T-helper 2 cell treated with Interferon-gamma antibody and Interleukin-4, amounts not matched to agents 5 μg/mL and 100 μg/mL, for 36 hours (primary cell): ENCODE results near the gene SGMS2.

ENCODE experiments used
- DNase-seq: peaks from one replicate; pipeline ENCODE4 v3.0.0; 2021; ENCODE audit warnings: low spot score
- H3K27ac Mint-ChIP-seq: one replicate; pipeline ENCODE4 v1.8.0; 2021; ENCODE audit warnings: mild to moderate bottlenecking, mixed read lengths
- H3K27me3 Mint-ChIP-seq: one replicate; pipeline ENCODE4 v1.8.0; 2021; ENCODE audit warnings: low read depth, mixed read lengths
- H3K36me3 Mint-ChIP-seq: one replicate; pipeline ENCODE4 v1.8.0; 2021; ENCODE audit warnings: low read depth, mixed read lengths
- H3K4me1 Mint-ChIP-seq: one replicate; pipeline ENCODE4 v1.8.0; 2021; ENCODE audit warnings: low read depth, mixed read lengths
- H3K4me3 Mint-ChIP-seq: one replicate; pipeline ENCODE4 v1.8.0; 2022; ENCODE audit warnings: mild to moderate bottlenecking, moderate library complexity, mixed read lengths
- H3K9me3 Mint-ChIP-seq: one replicate; pipeline ENCODE4 v1.8.0; 2021; ENCODE audit warnings: mixed read lengths

The SGMS2 gene

DNA sequence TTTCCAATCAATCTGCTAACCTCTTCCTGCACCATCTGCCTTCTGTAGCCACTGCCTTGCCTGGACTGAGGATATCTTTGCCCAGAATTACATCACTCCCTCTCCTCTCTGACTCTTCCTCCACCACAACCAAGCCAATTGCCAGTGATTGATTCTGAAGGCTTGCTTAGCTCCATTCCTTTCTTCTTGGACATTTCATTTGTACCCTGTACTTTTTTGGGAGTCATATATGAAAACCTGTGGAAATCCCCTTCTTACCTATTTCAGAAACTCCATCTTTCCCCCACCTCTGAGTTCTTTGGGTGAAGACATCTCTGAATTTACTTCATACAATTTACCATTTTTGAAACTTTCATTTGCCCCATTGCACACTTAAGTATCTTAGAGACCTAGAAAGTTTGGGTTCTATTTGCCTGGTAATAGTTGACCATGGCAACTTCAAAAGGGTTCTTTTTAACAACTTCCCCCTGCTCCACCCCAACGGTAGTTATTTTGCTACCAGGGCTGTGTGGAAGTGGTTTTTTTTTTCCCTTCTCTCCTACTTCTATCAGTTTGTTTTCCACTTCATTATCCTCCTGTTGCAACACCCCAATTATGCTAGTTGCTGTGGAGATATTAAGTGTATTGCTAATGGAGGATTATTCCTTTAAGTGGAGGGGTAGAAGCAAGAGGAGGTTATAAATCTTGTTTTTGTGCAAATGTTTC, 14.3 kb downstream of the SGMS2 start:
- no peak for DNase-seq
- Mint-ChIP-seq H3K36me3 (no peaks in the 10 kb centered on the region), H3K9me3 (no peaks in the 10 kb centered on the region), H3K4me3 (no peak overlapping the region), H3K4me1 (no peaks in the 10 kb centered on the region), H3K27me3 (peaks cover 3% of the 10 kb centered on the region), H3K27ac (no peak overlapping the region)

DNA sequence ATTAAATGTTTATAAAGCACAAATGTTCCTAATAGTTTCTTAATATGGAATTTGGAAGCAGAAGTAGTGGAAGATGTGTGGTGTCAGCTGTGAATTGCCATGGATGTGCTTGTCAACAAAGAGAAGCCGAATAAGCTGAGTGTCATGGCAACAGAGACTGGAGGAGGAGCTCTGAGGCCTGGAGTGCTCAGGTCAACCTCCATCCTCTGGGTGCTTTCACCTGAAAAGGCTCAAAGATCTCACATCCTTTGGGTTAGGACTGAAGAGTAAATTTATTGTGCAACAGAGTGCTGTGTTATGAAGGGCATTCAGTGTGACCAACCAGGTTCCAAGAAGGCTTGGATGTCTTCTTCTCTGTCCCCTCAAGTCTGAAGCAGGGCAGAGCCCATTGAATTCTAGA, 18.7 kb downstream of the SGMS2 start:
- Mint-ChIP-seq H3K9me3 (no peaks in the 10 kb centered on the region), H3K27ac (no peak overlapping the region), H3K4me3 (no peak overlapping the region)

DNA sequence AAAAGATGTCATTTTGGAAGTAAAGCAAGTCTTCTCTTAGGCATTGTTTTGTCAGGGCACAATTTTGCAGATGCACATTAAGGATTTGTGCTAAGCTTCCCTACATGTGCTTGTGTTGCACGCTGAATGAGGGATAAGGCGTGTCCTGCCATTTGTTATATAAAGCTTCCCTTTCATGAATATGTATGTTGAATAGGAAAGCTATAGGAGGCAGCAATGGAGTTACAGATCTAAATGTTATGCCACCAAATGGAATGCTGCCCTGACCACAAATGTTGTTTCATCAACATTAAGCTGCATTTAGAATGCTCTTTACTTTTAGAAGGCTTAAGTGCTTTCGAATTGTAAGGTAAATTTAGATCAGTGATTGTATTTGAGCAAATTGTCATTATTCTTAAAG, 20.9 kb downstream of the SGMS2 start:
- Mint-ChIP-seq H3K9me3 (no peaks in the 10 kb centered on the region), H3K36me3 (no peaks in the 10 kb centered on the region), H3K4me1 (no peaks in the 10 kb centered on the region), H3K4me3 (no peak overlapping the region), H3K27me3 (no peaks in the 10 kb centered on the region), H3K27ac (no peak overlapping the region)
- no peak for DNase-seq

More for the DNA sequence above, 18.7 kb downstream of the SGMS2 start:
- peaks cover 3% of the 10 kb centered on the region for H3K27me3 Mint-ChIP-seq
- no peak for DNase-seq
- H3K36me3 Mint-ChIP-seq = no peaks in the 10 kb centered on the region
- H3K4me1 Mint-ChIP-seq = no peaks in the 10 kb centered on the region

DNA sequence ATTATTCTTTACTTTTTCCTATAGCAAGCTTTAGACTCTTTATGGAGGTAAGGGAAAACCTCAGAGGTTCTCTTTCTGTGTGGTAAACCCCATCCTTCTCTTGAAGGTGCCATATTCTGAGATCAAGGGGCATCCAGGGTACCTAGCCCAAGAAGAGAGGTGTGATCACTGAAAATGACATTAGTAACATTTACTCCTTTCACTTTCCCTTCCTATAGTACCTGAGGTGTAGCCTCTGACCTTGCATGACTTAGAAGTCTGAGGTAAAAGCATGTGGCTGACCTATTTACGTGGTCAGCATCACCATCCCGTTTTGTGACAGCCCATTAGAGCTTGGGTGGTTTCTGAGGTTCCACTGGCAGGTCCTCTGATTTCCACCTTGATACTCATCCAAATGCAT, 25.7 kb downstream of the SGMS2 start:
- H3K9me3 Mint-ChIP-seq = no peaks in the 10 kb centered on the region
- H3K27me3 Mint-ChIP-seq = peaks cover 1% of the 10 kb centered on the region

DNA sequence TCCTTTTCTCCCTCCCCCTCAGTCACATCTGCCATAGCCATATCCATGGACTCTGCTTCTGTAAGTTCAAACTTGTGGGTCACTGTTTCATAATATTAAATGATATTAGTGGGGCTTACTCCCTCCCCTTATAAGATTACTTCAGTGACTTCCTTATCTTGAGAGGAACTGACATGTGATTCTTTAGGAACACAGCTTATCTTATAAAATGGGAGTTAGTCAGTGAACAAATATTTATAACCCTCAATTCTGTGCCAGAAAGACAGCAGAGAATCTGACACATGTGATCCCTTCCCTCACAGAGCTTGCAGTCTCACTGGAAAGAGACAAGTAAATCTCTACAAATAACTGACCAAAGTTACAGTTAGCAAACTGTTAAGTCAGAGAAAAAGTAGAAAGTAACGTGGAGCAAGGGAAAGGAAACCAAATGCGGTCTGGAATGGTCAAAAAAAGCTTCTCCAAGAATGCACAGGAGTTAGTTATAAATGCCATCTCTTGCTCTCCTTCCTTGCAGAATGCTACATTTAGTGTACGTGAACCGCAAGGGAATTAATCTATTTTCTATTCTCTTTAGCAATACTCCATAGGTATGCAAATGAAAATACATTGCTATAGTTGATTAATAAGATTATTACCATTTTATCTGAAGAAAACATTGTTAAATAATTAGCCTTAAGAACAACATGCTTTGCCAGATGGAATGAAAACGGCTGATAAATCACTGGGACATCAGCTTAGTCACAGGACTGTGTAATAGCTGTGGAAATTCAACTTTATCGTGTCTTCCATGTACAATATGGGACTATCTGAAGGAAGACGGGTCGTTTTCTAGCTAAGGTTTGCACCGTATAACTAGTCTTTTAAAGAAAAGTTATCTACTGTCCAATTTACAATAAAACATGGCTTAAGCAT, 29.0 kb downstream of the SGMS2 start:
- no peaks in the 10 kb centered on the region for H3K36me3 Mint-ChIP-seq
- no peak overlapping the region for H3K4me3 Mint-ChIP-seq
- DNase-seq = no peak
- peaks cover 19% of the 10 kb centered on the region for H3K27me3 Mint-ChIP-seq
- no peaks in the 10 kb centered on the region for H3K9me3 Mint-ChIP-seq
- H3K4me1 Mint-ChIP-seq = no peaks in the 10 kb centered on the region
- no peak overlapping the region for H3K27ac Mint-ChIP-seq

More for the DNA sequence above, 25.7 kb downstream of the SGMS2 start:
- no peak for DNase-seq
- Mint-ChIP-seq H3K36me3 (no peaks in the 10 kb centered on the region), H3K4me1 (no peaks in the 10 kb centered on the region), H3K27ac (no peak overlapping the region), H3K4me3 (no peak overlapping the region)

DNA sequence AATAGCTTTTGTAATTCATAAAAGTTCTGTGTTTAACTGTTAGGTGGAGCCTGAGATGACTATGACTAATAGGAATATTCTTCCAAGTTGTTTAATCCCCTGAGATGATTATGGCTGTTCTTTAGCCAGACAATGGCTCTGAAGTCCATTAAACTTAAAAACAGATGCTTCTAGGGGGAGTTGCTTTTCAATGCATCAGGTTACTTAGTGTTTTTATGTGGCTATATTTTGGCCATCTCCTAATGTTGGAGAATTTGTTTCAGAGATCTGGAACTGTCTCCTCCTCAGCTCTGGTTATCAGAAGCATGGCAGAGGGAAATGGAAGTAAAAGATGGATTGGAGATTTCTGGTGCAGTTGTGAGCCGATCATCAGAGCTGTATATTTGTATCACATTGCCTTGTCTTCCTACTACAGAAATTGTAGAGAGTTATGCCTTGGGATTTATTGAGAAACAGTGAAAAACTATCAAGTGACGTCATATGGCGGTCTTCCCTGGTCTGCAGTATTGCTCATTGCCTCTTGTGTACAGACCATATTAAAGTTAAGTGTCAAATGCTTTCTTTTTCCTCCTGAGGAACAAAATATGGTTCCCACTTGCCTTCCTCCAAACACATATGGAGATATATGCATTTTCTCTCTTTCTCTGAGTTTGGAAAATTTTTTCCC, 29.8 kb downstream of the SGMS2 start:
- no peaks in the 10 kb centered on the region for H3K36me3 Mint-ChIP-seq
- H3K4me1 Mint-ChIP-seq = no peaks in the 10 kb centered on the region
- peaks cover 23% of the 10 kb centered on the region for H3K27me3 Mint-ChIP-seq
- DNase-seq = no peak
- no peaks in the 10 kb centered on the region for H3K9me3 Mint-ChIP-seq
- no peak overlapping the region for H3K4me3 Mint-ChIP-seq
- H3K27ac Mint-ChIP-seq = no peak overlapping the region

DNA sequence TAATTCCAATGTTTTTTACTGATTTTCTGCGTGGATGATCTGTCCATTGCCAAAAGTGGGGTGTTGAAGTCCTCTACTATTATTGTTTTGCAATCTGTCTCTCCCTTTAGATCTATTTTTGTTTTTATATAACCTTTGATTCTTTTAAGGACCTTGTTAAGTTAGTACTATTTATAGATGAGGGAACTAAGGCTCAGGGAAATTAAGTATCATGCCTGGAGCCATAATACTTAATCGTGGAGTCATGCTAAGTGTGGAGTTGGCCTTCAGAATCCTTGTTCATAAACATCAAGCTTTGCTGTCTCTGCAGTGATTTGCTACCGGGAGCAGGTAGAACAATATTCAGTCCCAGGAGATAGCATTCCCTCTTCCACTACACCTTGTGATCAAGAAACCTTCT, 31.0 kb downstream of the SGMS2 start:
- no peak overlapping the region for H3K4me3 Mint-ChIP-seq
- H3K4me1 Mint-ChIP-seq = no peaks in the 10 kb centered on the region
- no peaks in the 10 kb centered on the region for H3K9me3 Mint-ChIP-seq
- no peak overlapping the region for H3K27ac Mint-ChIP-seq
- H3K27me3 Mint-ChIP-seq = peaks cover 24% of the 10 kb centered on the region
- no peaks in the 10 kb centered on the region for H3K36me3 Mint-ChIP-seq
- no peak for DNase-seq

DNA sequence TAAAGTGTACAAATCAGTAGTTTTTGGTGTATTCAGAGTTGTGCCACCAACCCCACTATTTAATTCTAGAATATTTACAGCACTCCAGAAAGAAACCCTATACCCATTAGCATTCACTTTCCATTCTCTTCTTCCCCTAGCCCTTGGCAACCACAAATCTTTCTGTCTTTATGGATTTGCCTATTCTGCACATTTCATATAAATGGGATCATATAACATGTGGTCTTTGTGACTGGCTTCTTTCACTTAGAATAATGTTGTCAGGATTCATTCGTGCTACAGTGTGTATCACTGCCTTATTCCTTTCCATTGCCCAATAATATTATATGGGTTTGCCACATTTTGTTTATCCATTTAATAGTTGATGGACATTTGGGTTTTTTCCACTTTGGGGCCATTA, 32.2 kb downstream of the SGMS2 start:
- H3K9me3 Mint-ChIP-seq = no peaks in the 10 kb centered on the region
- no peak overlapping the region for H3K4me3 Mint-ChIP-seq
- no peak for DNase-seq
- no peaks in the 10 kb centered on the region for H3K36me3 Mint-ChIP-seq
- no peak overlapping the region for H3K27ac Mint-ChIP-seq
- no peaks in the 10 kb centered on the region for H3K4me1 Mint-ChIP-seq
- peaks cover 24% of the 10 kb centered on the region for H3K27me3 Mint-ChIP-seq

DNA sequence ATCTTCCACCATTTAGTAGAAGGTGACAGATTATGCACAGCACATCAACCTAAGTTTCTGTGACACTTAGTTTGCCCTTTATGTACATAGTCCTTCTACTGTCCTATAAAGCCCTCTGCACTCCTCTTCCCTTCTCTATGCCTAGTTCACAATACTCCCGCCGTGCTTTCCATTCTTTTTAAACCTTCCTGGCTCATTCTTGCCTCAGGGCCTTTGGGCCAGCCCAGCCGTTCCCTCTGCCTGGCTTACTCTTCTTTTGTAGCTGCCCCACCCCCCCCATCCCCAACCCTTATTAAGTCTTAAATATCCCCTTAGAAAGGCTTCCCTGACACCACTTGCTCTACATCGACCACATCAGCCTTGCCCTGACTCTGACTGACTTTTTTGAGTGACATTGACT, 33.0 kb downstream of the SGMS2 start:
- DNase-seq = no peak
- Mint-ChIP-seq H3K36me3 (no peaks in the 10 kb centered on the region), H3K9me3 (no peaks in the 10 kb centered on the region), H3K27me3 (peaks cover 24% of the 10 kb centered on the region), H3K4me1 (no peaks in the 10 kb centered on the region), H3K4me3 (no peak overlapping the region), H3K27ac (no peak overlapping the region)

DNA sequence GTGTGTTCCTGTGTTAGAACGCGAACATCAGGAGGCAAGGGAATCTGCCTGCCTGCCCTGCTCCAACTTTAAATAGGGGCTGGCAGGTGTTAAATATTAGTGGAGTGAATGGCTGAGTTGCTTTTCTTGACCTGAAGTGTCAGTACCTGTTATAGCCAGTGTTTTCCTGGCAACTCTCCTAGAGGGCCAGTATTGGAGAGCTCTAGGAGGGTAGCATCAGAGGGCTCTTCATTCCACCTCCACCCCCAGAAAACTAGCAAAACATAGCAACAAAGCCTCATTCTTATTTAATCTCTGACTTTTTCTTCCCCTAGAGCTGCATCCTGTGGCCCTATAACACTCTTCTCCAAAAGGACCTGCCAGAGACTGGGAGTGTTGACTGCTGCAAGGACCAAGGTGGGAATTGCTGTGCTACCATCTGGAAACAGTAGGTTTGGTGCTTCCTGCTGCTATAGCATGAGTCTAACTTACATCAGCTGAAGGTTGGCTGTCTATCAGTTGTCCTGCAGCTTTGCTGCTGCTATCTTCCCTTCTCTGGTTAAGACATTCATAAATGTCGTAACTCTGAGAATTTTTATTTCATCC, 33.5 kb downstream of the SGMS2 start:
- Mint-ChIP-seq H3K27ac (no peak overlapping the region), H3K4me1 (no peaks in the 10 kb centered on the region), H3K4me3 (no peak overlapping the region), H3K9me3 (no peaks in the 10 kb centered on the region), H3K27me3 (peaks cover 24% of the 10 kb centered on the region), H3K36me3 (no peaks in the 10 kb centered on the region)
- no peak for DNase-seq

DNA sequence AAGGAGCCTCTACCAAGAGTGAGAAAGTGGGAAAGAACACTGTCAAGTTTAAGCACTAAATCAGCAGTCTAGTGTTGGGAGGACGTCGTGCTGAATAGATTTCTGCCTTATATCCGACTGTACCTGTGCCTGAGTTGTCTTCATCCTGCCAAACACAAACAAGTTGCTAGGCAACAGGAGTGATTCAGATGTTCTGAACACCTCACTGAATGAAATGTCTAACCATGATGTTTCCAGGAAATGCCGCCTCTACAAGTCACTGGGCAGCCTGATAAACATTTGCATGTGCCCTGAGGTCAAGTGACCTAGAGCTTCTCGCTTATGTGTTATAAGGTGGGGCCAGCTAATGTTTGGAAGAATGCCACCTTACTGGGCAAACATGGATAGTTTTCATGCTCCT, 37.9 kb downstream of the SGMS2 start:
- Mint-ChIP-seq H3K27me3 (peaks cover 11% of the 10 kb centered on the region), H3K4me3 (no peak overlapping the region), H3K36me3 (no peaks in the 10 kb centered on the region), H3K4me1 (no peaks in the 10 kb centered on the region), H3K9me3 (no peaks in the 10 kb centered on the region), H3K27ac (no peak overlapping the region)
- DNase-seq = peak; percentile 10

DNA sequence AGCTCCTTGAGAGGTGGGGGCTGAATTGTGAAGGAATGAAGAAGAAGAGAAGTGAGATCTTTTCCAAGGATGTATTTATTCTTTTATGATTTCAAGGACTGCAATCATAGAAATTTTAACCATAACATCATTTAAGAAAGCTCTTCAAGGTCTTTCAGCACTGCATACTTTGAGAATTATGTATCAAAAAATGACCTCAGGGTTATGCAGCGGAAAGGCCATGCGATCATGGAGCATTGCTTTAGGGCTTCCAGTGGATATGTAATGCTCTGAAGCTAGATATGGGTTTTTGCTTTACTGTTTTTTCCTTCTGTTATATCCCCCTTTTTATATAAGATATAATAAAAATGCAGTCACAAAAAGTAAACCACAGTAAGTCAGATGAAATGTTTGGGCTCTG, 38.7 kb downstream of the SGMS2 start:
- Mint-ChIP-seq H3K27me3 (peaks cover 8% of the 10 kb centered on the region), H3K4me1 (no peaks in the 10 kb centered on the region), H3K4me3 (no peak overlapping the region), H3K27ac (no peak overlapping the region), H3K9me3 (no peaks in the 10 kb centered on the region), H3K36me3 (no peaks in the 10 kb centered on the region)
- DNase-seq = no peak

DNA sequence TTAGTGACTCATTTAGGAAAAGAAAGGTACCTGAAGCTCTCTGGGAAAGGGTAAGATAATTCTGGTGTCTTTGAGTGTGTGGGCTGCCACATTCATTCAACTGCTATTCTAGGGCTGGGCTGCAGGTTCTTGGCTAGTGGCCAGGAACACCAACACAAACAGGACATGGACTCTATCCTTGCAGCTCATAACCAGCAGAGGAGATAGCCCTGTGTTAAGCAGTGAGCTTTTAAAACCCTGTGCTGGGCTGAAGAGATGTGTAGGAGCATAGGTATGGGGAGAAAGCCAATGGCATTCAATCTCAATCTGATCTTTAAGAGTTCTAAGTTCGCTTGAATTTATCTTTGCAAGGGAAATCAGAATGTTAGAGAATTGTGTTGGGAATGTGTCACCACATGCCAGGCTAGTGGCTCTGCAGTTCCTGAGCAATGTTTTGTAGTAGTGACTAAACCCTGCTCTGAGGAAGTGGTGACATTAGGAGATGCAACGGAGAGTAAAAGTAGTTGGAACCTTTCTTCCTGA, 39.2 kb downstream of the SGMS2 start:
- DNase-seq = no peak
- Mint-ChIP-seq H3K4me3 (no peak overlapping the region), H3K9me3 (no peaks in the 10 kb centered on the region), H3K36me3 (no peaks in the 10 kb centered on the region), H3K27me3 (peaks cover 4% of the 10 kb centered on the region), H3K4me1 (no peaks in the 10 kb centered on the region), H3K27ac (no peak overlapping the region)

DNA sequence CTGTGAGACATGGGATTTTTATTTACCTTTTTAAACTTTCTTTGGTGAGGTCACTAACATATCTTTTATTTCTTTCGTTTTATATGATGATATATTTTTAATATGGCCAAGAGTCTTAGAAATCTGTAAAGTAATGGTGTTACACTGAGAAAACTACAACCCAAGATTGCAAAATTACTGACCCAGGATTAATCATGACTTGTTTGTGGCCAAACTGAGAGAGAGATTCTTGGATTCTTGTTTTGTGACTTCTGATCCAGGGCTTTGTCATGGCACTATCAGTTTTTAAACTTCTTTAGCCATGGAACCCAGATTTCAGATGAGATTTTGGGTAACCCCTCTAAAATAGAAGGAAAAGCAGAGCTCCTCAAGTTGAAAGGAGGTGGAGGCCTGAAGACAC, 42.0 kb downstream of the SGMS2 start:
- no peak overlapping the region for H3K4me3 Mint-ChIP-seq
- no peak for DNase-seq
- no peaks in the 10 kb centered on the region for H3K9me3 Mint-ChIP-seq
- H3K4me1 Mint-ChIP-seq = no peaks in the 10 kb centered on the region
- no peaks in the 10 kb centered on the region for H3K36me3 Mint-ChIP-seq
- H3K27ac Mint-ChIP-seq = no peak overlapping the region
- peaks cover 5% of the 10 kb centered on the region for H3K27me3 Mint-ChIP-seq
